ENCODE results near the gene TRAK2. TPM values are rescaled to one million over a fixed set of nuclear protein-coding genes. Genes with fewer than 3 reads are reported as not detected.

TRAK2 gene
- total and polyA plus RNA-seq, 2 donors (not counting 1 experiment from before 2014, with no cell fraction given) = 73.2 to 81.1 TPM

GRCh38 chr2:201433394-201433995 is 17.8 kb downstream of the TRAK2 start:
- no peaks in the 10 kb centered on the region for H3K36me3 ChIP-seq (ENCODE audit: control insufficient read depth, insufficient read depth, low read length)
- TF ChIP-seq EZH2 (IDR thresholded peaks at IDR 0.05; ENCODE audit: low read length, missing control alignments) = no peak
- no peak for TF ChIP-seq CTCF (conservative IDR thresholded peaks at IDR 0.05 in 1 of 2, IDR thresholded peaks at IDR 0.05 in 1 of 2; ENCODE audit: low read depth in 1 of 2, low read length in 2 of 2)
- peak overlapping the region; percentile 76 for H3K4me2 ChIP-seq (ENCODE audit: extremely low read depth, insufficient read depth, low read length)
- DNase-seq (ENCODE audit: low read depth in 2 of 2) = no peak
- H3K4me3 ChIP-seq (replicated peaks in 1 of 4; ENCODE audit: control extremely low read depth in 1 of 4, insufficient read depth in 1 of 4, low read depth in 3 of 4, low read length in 4 of 4) = no peak overlapping the region
- H3K79me2 ChIP-seq (ENCODE audit: control insufficient read depth, insufficient read depth, low read length) = peaks cover 43% of the 10 kb centered on the region
- H3K9me3 ChIP-seq (ENCODE audit: control insufficient read depth, insufficient read depth, low read depth, low read length) = no peaks in the 10 kb centered on the region
- H4K20me1 ChIP-seq (ENCODE audit: control insufficient read depth, extremely low read depth, insufficient read depth, low read length) = no peaks in the 10 kb centered on the region
- peak overlapping the region; percentile 5 for H3K27ac ChIP-seq (ENCODE audit: insufficient read depth, low read length)
- no peak overlapping the region for H2AFZ ChIP-seq (ENCODE audit: low read length)
- H3K9ac ChIP-seq (ENCODE audit: insufficient read depth, low read length) = no peak overlapping the region
- H3K4me1 ChIP-seq (ENCODE audit: control insufficient read depth, extremely low read depth, insufficient read depth, low read length) = peaks cover 10% of the 10 kb centered on the region
- H3K27me3 ChIP-seq (ENCODE audit: control insufficient read depth, insufficient read depth, low read length) = no peaks in the 10 kb centered on the region

DNA sequence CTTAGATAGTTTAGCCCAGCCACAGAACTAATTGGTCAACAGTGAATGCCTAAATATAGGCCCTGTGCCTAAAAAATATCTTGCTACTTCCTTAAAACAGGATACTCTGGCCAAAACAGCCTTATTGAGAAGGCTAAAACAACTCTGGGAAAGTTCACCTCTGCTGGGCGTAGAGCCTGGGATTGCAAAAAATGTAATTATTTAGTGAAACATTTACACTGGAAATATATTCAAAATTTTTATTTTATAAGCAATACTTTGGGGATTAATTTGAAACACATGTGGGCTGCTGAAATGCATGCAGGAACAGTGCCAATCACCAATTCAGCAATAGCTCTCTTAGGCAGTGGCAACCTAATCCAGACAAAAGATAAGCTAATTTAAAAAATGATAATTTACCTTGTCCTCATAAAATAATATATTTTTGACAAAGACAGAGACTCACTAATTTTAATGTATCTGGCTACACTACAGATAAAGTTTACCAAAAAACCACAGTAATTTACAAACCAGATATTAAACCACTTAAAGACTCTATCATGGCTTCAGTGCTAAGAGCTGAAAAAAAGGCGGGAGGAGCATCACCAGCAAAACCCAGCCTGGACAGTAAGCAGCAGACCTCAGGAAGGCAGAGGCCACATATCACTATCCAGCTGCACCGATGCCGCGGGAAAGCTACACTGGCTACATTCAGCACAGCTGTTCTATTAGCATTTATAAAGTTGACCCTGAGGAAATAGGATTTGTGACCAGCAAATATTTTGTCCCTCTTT is 18.5 kb downstream of the TRAK2 start:
- Histone ChIP-seq H3K9ac (ENCODE audit: insufficient read depth, low read length) (no peak overlapping the region), H3K4me2 (ENCODE audit: extremely low read depth, insufficient read depth, low read length) (peak overlapping the region; percentile 76), H2AFZ (ENCODE audit: low read length) (no peak overlapping the region), H3K9me3 (ENCODE audit: control insufficient read depth, insufficient read depth, low read depth, low read length) (no peaks in the 10 kb centered on the region), H3K36me3 (ENCODE audit: control insufficient read depth, insufficient read depth, low read length) (no peaks in the 10 kb centered on the region), H3K27ac (ENCODE audit: insufficient read depth, low read length) (peak overlapping the region; percentile 8), H3K4me1 (ENCODE audit: control insufficient read depth, extremely low read depth, insufficient read depth, low read length) (peaks cover 10% of the 10 kb centered on the region), H4K20me1 (ENCODE audit: control insufficient read depth, extremely low read depth, insufficient read depth, low read length) (no peaks in the 10 kb centered on the region), H3K27me3 (ENCODE audit: control insufficient read depth, insufficient read depth, low read length) (no peaks in the 10 kb centered on the region), H3K4me3 (replicated peaks in 1 of 4; ENCODE audit: control extremely low read depth in 1 of 4, insufficient read depth in 1 of 4, low read depth in 3 of 4, low read length in 4 of 4) (no peak overlapping the region), H3K79me2 (ENCODE audit: control insufficient read depth, insufficient read depth, low read length) (peaks cover 37% of the 10 kb centered on the region)
- TF ChIP-seq EZH2 (IDR thresholded peaks at IDR 0.05; ENCODE audit: low read length, missing control alignments) (no peak), CTCF (conservative IDR thresholded peaks at IDR 0.05 in 1 of 2, IDR thresholded peaks at IDR 0.05 in 1 of 2; ENCODE audit: low read depth in 1 of 2, low read length in 2 of 2) (no peak)
- DNase-seq (ENCODE audit: low read depth in 2 of 2) = peak; percentile 59 to 80

DNA sequence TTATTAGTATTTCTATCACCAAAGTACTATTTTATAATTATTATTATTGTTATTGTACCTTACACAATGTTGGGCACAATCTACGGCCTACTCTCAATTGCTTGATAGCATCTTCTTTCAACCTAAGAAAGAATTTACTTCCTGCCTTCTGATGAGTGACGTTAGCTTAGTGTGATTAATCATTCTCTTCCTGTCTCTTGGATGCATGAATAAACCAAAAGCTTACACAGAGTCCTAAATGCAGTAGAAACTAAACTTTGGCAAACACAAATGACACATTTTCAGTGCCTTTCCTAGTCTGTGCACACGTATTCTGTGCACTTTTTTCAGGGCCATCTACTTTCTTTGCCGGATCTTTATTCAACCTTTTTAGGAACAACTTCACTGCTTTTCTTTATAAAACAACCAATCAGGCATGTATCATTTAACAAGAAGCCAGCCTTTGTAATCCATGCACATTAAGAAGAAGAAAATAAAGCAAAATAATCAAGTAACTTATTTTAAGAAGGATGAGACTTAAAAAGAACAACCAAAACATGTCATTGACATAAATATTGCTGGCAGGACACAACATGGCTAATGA is 19.1 kb downstream of the TRAK2 start:
- H3K27ac ChIP-seq (ENCODE audit: insufficient read depth, low read length) = peak overlapping the region; percentile 8
- no peaks in the 10 kb centered on the region for H3K36me3 ChIP-seq (ENCODE audit: control insufficient read depth, insufficient read depth, low read length)
- H3K79me2 ChIP-seq (ENCODE audit: control insufficient read depth, insufficient read depth, low read length) = peaks cover 32% of the 10 kb centered on the region
- no peaks in the 10 kb centered on the region for H4K20me1 ChIP-seq (ENCODE audit: control insufficient read depth, extremely low read depth, insufficient read depth, low read length)
- TF ChIP-seq EZH2 (IDR thresholded peaks at IDR 0.05; ENCODE audit: low read length, missing control alignments) = no peak
- TF ChIP-seq CTCF (conservative IDR thresholded peaks at IDR 0.05 in 1 of 2, IDR thresholded peaks at IDR 0.05 in 1 of 2; ENCODE audit: low read depth in 1 of 2, low read length in 2 of 2) = no peak
- H3K9ac ChIP-seq (ENCODE audit: insufficient read depth, low read length) = no peak overlapping the region
- H3K9me3 ChIP-seq (ENCODE audit: control insufficient read depth, insufficient read depth, low read depth, low read length) = no peaks in the 10 kb centered on the region
- H3K4me3 ChIP-seq (replicated peaks in 1 of 4; ENCODE audit: control extremely low read depth in 1 of 4, insufficient read depth in 1 of 4, low read depth in 3 of 4, low read length in 4 of 4) = no peak overlapping the region
- peaks cover 10% of the 10 kb centered on the region for H3K4me1 ChIP-seq (ENCODE audit: control insufficient read depth, extremely low read depth, insufficient read depth, low read length)
- peak overlapping the region; percentile 17 for H3K4me2 ChIP-seq (ENCODE audit: extremely low read depth, insufficient read depth, low read length)
- DNase-seq (ENCODE audit: low read depth in 2 of 2) = peak; percentile 22 to 81
- H3K27me3 ChIP-seq (ENCODE audit: control insufficient read depth, insufficient read depth, low read length) = no peaks in the 10 kb centered on the region
- H2AFZ ChIP-seq (ENCODE audit: low read length) = no peak overlapping the region

Data from fibroblast of lung (primary cell).